ENCODE data around the gene CALHM6. TPM values are rescaled to one million over a fixed set of nuclear protein-coding genes. Genes with fewer than 3 reads are reported as not detected.

Gene CALHM6
- total RNA-seq, 1 experiment from 2014 or later: not detected

- no peak for ATAC-seq
- no TSS peak for BruUV-seq (replicated peaks)
Measured at GRCh38 chr6:116426551-116426950, 34.6 kb upstream of the CALHM6 start.

More at GRCh38 chr6:116426551-116426950, 34.6 kb upstream of the CALHM6 start:
- peaks cover 4 to 10% of the 10 kb centered on the region in 2 experiments; a peak in 1 of 4 replicates for H3K36me3 ChIP-seq (ENCODE audit: control insufficient read depth in 1 of 2, insufficient read depth in 2 of 2, low read length in 2 of 2)
- H3K9me3 ChIP-seq (ENCODE audit: control insufficient read depth in 1 of 2, insufficient read depth in 1 of 2, low read depth in 1 of 2, low read length in 2 of 2): no peaks in the 10 kb centered on the region
- no peak overlapping the region for H3K27ac ChIP-seq (ENCODE audit: low read depth, low read length)
- no peak overlapping the region for H3K9ac ChIP-seq (ENCODE audit: low read length)
- no peaks in the 10 kb centered on the region for H3K9me2 ChIP-seq (ENCODE audit: insufficient read depth)
- RAD21 ChIA-PET (ENCODE audit: low non-redundant PET in 1 of 2, low total read pairs in 2 of 2, uncharacterized antibody in 2 of 2, unreplicated experiment in 2 of 2): no interaction called here
- H2AFZ ChIP-seq (ENCODE audit: low read depth, low read length, poor library complexity, severe bottlenecking): no peak overlapping the region
- no peaks in the 10 kb centered on the region for H3K79me2 ChIP-seq (ENCODE audit: insufficient read depth, low read length)
- CTCF ChIA-PET: no interaction called here
- DNase-seq (ENCODE audit: low read depth, low spot score): no peak
- POLR2A ChIA-PET: no interaction called here
- H4K20me1 ChIP-seq (ENCODE audit: insufficient read depth): no peaks in the 10 kb centered on the region
- no peak overlapping the region for H3K4me2 ChIP-seq (ENCODE audit: low read length)
- no peaks in the 10 kb centered on the region for H3K27me3 ChIP-seq (ENCODE audit: insufficient read depth, low read length)
- H3K4me3 ChIP-seq (replicated peaks in 1 of 2; ENCODE audit: low read depth in 1 of 2, low read length in 2 of 2): no peak overlapping the region
- peaks cover 0 to 3% of the 10 kb centered on the region in 2 experiments; a peak in 1 of 4 replicates for H3K4me1 ChIP-seq (ENCODE audit: control insufficient read depth in 1 of 2, insufficient read depth in 2 of 2, low read length in 2 of 2)
- intact Hi-C loops (cut with micrococcal nuclease): no loop called here
- TF ChIP-seq TCF7L2 (IDR thresholded peaks at IDR 0.05; ENCODE audit: borderline replicate concordance, extremely low read depth, insufficient read depth, insufficient read length): no peak
- no peak for TF ChIP-seq ZNF274 (IDR thresholded peaks at IDR 0.05; ENCODE audit: low read depth, low read length)
- no peak for TF ChIP-seq CBX3 (IDR thresholded peaks at IDR 0.05; ENCODE audit: low read depth)
- TF ChIP-seq CEBPB (IDR thresholded peaks at IDR 0.05; ENCODE audit: low read depth): no peak
- no peak for TF ChIP-seq SP1 (IDR thresholded peaks at IDR 0.05; ENCODE audit: low read depth)
- TF ChIP-seq ZBTB33 (IDR thresholded peaks at IDR 0.05; ENCODE audit: extremely low read depth, insufficient replicate concordance, low read length): no peak
- no peak for TF ChIP-seq ELF1 (IDR thresholded peaks at IDR 0.05; ENCODE audit: borderline replicate concordance, low read depth)
- TF ChIP-seq YY1 (IDR thresholded peaks at IDR 0.05; ENCODE audit: extremely low read depth, insufficient replicate concordance, low read depth, low read length): no peak
- TF ChIP-seq SRF (IDR thresholded peaks at IDR 0.05; ENCODE audit: low read depth): no peak
- TF ChIP-seq, protein P1, sequence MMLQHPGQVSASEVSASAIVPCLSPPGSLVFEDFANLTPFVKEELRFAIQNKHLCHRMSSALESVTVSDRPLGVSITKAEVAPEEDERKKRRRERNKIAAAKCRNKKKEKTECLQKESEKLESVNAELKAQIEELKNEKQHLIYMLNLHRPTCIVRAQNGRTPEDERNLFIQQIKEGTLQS (IDR thresholded peaks at IDR 0.05): no peak
- TF ChIP-seq EZH2phosphoT487 (IDR thresholded peaks at IDR 0.05; ENCODE audit: borderline replicate concordance): no peak
